ENCODE measurements around the gene UBAC2.
"Not testable (repeated sequence)": the region's sequence is repeated elsewhere in the genome, so short reads cannot be mapped to it uniquely, and the experiment has no call there.

The UBAC2 gene

DNA sequence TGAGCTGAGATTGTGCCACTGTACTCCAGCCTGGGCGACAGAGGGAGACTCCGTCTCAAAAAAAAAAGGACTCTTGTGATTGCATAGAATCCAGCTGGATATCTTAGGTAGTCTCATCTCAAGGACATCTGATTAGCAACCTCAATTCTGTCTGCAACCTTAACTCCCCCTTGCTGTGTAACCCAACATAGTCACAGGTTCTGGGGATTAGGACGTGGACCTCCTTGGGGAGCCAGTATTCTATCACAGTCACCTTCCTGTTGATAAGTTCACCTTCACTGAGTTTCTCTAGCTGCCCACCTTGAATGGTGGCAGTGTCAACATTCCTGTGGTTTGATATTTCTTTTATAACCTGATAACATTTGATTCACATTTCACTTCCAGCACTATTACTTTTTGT is 30.3 kb downstream of the UBAC2 start:
- no peak for ATAC-seq (ENCODE audit: low read depth)
- TF ChIP-seq, protein P1, sequence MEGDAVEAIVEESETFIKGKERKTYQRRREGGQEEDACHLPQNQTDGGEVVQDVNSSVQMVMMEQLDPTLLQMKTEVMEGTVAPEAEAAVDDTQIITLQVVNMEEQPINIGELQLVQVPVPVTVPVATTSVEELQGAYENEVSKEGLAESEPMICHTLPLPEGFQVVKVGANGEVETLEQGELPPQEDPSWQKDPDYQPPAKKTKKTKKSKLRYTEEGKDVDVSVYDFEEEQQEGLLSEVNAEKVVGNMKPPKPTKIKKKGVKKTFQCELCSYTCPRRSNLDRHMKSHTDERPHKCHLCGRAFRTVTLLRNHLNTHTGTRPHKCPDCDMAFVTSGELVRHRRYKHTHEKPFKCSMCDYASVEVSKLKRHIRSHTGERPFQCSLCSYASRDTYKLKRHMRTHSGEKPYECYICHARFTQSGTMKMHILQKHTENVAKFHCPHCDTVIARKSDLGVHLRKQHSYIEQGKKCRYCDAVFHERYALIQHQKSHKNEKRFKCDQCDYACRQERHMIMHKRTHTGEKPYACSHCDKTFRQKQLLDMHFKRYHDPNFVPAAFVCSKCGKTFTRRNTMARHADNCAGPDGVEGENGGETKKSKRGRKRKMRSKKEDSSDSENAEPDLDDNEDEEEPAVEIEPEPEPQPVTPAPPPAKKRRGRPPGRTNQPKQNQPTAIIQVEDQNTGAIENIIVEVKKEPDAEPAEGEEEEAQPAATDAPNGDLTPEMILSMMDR (IDR thresholded peaks at IDR 0.05; ENCODE audit: poor library complexity, severe bottlenecking) = no peak
- Histone ChIP-seq H3K27me3 (ENCODE audit: insufficient read depth, poor library complexity, severe bottlenecking) (no peaks in the 10 kb centered on the region), H3K9me3 (ENCODE audit: severe bottlenecking) (no peaks in the 10 kb centered on the region), H3K4me1 (ENCODE audit: insufficient read depth, poor library complexity, severe bottlenecking) (peaks cover 24% of the 10 kb centered on the region), H3K27ac (ENCODE audit: poor library complexity, severe bottlenecking) (no peak overlapping the region), H3K4me3 (ENCODE audit: severe bottlenecking) (no peak overlapping the region), H3K36me3 (ENCODE audit: low read depth) (no peaks in the 10 kb centered on the region)
- no peak for DNase-seq (ENCODE audit: low spot score)

DNA sequence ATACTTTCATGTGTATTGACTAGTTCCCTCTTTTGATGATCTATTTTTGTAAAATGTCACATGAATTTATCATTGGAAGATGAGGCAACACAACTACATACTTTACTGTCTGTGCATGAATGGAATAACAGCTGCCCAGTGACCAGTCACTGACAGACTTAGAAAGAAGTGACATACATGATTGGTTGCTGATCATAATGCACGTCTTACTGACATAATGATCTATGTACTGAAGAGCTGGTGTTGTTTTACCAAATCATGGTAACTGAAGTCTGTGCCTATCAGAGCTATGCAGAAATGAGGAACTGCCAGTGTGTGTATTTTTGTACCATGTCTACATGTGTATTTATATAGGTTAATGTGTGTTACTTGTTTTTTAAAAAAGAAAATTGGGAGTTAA is 31.1 kb downstream of the UBAC2 start:
- Histone ChIP-seq H3K27ac (ENCODE audit: poor library complexity, severe bottlenecking) (no peak overlapping the region), H3K27me3 (ENCODE audit: insufficient read depth, poor library complexity, severe bottlenecking) (no peaks in the 10 kb centered on the region), H3K4me3 (ENCODE audit: severe bottlenecking) (no peak overlapping the region), H3K36me3 (ENCODE audit: low read depth) (no peaks in the 10 kb centered on the region), H3K9me3 (ENCODE audit: severe bottlenecking) (no peaks in the 10 kb centered on the region), H3K4me1 (ENCODE audit: insufficient read depth, poor library complexity, severe bottlenecking) (peaks cover 24% of the 10 kb centered on the region)
- TF ChIP-seq, protein P1 (IDR thresholded peaks at IDR 0.05; ENCODE audit: poor library complexity, severe bottlenecking) = no peak
- ATAC-seq (ENCODE audit: low read depth) (no peak), DNase-seq (ENCODE audit: low spot score) (no peak)

DNA sequence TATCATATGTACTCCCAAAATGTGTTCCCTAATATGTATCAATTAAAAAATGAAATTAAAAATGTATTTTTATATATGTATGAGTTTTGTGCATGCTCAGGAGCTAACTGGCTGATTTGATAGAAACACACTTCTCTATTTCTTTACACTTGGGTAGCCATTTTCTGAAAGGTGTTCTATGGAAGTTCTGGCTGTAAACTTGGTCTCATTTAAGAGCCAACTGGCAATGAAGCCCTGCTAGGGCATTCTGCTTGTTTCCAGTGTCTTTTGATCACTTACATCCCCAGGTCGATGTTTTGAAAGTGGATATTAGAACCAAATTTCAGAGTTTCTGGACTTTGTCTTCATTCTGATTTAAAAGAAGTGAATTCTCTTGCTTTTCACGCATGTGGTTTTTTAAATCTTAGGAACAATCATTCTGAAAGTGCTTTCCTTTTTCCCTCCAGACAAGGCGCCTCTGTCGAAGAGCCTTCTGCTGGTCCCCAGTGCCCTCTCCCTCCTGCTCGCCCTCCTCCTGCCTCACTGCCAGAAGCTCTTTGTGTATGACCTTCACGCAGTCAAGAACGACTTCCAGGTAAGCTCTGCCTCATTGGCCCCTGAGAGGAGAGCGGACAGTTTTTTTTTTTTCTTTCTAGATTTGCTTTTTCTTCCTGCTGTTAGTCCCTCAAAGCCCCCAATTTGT is 37.5 kb downstream of the UBAC2 start:
- no peak for DNase-seq (ENCODE audit: low spot score)
- H3K4me1 ChIP-seq (ENCODE audit: insufficient read depth, poor library complexity, severe bottlenecking) = no peaks in the 10 kb centered on the region
- peaks cover 29% of the 10 kb centered on the region for H3K36me3 ChIP-seq (ENCODE audit: low read depth)
- H3K27me3 ChIP-seq (ENCODE audit: insufficient read depth, poor library complexity, severe bottlenecking) = no peaks in the 10 kb centered on the region
- H3K9me3 ChIP-seq (ENCODE audit: severe bottlenecking) = no peaks in the 10 kb centered on the region
- ATAC-seq (ENCODE audit: low read depth) = no peak
- no peak overlapping the region for H3K4me3 ChIP-seq (ENCODE audit: severe bottlenecking)
- TF ChIP-seq, protein P1 (IDR thresholded peaks at IDR 0.05; ENCODE audit: poor library complexity, severe bottlenecking) = no peak
- no peak overlapping the region for H3K27ac ChIP-seq (ENCODE audit: poor library complexity, severe bottlenecking)

DNA sequence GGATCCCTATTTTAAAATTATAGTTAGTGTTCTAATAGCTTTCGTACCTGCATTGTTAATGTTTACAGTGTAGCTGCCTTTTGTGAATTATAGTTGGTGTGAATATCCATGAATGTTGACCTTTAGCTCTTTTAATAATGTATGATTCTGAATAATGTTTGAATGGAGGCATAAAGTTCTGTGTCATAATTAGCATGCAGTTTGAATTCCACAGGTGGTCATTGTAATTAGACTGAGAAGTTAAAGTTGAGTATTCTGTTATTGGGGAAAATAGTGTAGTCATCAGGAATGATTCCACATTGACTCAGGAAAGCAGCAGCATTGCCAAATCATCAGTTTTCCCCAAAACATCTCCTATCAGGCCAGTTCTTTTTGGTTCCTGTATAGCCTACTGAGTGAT is 45.4 kb downstream of the UBAC2 start:
- Histone ChIP-seq H3K4me3 (ENCODE audit: severe bottlenecking) (no peak overlapping the region), H3K36me3 (ENCODE audit: low read depth) (peaks cover 51% of the 10 kb centered on the region), H3K4me1 (ENCODE audit: insufficient read depth, poor library complexity, severe bottlenecking) (no peaks in the 10 kb centered on the region), H3K27ac (ENCODE audit: poor library complexity, severe bottlenecking) (no peak overlapping the region), H3K27me3 (ENCODE audit: insufficient read depth, poor library complexity, severe bottlenecking) (no peaks in the 10 kb centered on the region), H3K9me3 (ENCODE audit: severe bottlenecking) (no peaks in the 10 kb centered on the region)
- TF ChIP-seq, protein P1 (IDR thresholded peaks at IDR 0.05; ENCODE audit: poor library complexity, severe bottlenecking) = no peak
- DNase-seq (ENCODE audit: low spot score) = no peak
- ATAC-seq (ENCODE audit: low read depth) = no peak

DNA sequence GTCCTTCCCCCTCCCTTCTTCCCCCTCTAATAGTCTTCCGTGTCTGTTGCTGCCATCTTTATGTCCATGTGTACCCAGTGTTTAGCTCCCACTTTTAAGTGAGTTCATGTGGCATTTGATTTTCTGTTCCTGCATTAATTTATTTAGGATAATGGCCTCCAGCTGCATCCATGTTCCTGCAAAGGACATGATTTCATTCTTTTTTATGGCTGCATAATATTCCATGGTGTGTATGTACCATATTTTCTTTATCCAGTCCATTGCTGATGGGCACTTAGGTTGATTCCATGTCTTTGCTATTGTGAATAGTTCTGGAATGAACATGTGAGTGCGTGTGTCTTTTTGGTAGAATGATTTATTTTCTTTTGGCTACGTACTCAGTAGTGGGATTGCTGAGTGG is 48.5 kb downstream of the UBAC2 start:
- H3K36me3 ChIP-seq (ENCODE audit: low read depth) = peaks cover 47% of the 10 kb centered on the region
- DNase-seq (ENCODE audit: low spot score); H3K9me3 ChIP-seq (ENCODE audit: severe bottlenecking); H3K4me1 ChIP-seq (ENCODE audit: insufficient read depth, poor library complexity, severe bottlenecking); H3K4me3 ChIP-seq (ENCODE audit: severe bottlenecking); ATAC-seq (ENCODE audit: low read depth); H3K27me3 ChIP-seq (ENCODE audit: insufficient read depth, poor library complexity, severe bottlenecking); H3K27ac ChIP-seq (ENCODE audit: poor library complexity, severe bottlenecking): not testable (repeated sequence)

DNA sequence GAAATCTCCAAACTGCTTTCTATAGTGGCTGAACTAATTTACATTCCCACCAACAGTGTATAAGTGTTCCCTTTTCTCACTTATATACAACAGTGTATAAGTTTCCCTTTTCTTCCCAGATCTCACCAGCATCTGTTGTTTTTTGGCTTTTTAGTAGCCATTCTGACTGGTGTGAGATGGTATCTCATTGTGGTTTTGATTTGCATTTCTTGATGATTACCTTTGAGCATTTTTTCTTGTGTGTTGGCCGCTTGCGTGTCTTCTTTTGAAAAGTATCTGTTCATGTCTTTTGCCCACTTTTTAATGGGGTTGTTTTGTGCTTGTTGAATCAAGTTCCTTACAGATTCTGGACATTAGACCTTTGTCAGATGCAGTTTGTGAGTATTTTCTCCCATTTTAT is 49.0 kb downstream of the UBAC2 start:
- not testable (repeated sequence) for H3K4me1 ChIP-seq (ENCODE audit: insufficient read depth, poor library complexity, severe bottlenecking); H3K4me3 ChIP-seq (ENCODE audit: severe bottlenecking); H3K27ac ChIP-seq (ENCODE audit: poor library complexity, severe bottlenecking); ATAC-seq (ENCODE audit: low read depth); H3K9me3 ChIP-seq (ENCODE audit: severe bottlenecking); DNase-seq (ENCODE audit: low spot score); H3K27me3 ChIP-seq (ENCODE audit: insufficient read depth, poor library complexity, severe bottlenecking)
- peaks cover 47% of the 10 kb centered on the region for H3K36me3 ChIP-seq (ENCODE audit: low read depth)
